Epithelial cell of proximal tubule (primary cell): ENCODE results near the gene TLK1. TPM values are rescaled to one million over a fixed set of nuclear protein-coding genes. Genes with fewer than 3 reads are reported as not detected.
"Not testable (repeated sequence)": the region's sequence is repeated elsewhere in the genome, so short reads cannot be mapped to it uniquely, and the experiment has no call there.

ENCODE experiments used
- DNase-seq: peaks from one replicate; pipeline ENCODE4 v3.0.0-alpha.2; 2011; ENCODE audit warnings: low read depth
- H3K4me3 ChIP-seq: 2 replicates; pipeline ENCODE4 v1.5.1; 2011; ENCODE audit warnings: low read depth, mild to moderate bottlenecking, low read length
- CTCF ChIP-seq: conservative IDR thresholded peaks from 2 replicates; pipeline ENCODE4 v1.5.1; 2012; ENCODE audit warnings: low read depth, mild to moderate bottlenecking, low read length
- total RNA-seq: library from RNA; depleted of rRNA; stranded (reverse); fragments of >200 nt; gene quantifications from 2 replicates; pipeline ENCODE4 v1.2.3, GENCODE V29; 2015

Gene TLK1
- total RNA-seq, 1 donor from 2014 or later = 10.7 TPM

DNA sequence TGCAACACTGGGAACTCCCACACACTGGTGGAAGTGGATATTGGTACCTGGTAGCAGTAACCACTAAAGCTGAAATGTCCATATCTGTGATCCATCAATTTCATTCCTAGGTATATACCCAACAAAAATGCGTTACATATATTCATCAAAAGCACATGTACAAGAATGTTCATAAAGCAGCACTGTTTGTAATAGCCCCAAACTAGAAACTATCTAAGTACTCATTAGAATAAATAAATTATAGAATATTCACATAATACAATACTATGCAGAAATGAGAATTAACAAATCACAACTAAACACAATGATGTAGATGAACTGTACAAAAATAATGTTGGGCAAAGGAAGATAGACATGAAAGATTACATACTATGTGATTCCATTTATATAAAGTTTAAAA is 11.1 kb upstream of the TLK1 start:
- TF ChIP-seq CTCF = no peak
- DNase-seq = no peak
- H3K4me3 ChIP-seq = no peak overlapping the region

- no peak for TF ChIP-seq CTCF
- no peak overlapping the region for H3K4me3 ChIP-seq
- DNase-seq = no peak
Observed at GRCh38 chr2:171169839-171170238, 9.1 kb upstream of the TLK1 start.

GRCh38 chr2:171169333-171169732 is 8.6 kb upstream of the TLK1 start:
- DNase-seq = no peak
- no peak overlapping the region for H3K4me3 ChIP-seq
- TF ChIP-seq CTCF = no peak

- TF ChIP-seq CTCF = no peak
- no peak overlapping the region for H3K4me3 ChIP-seq
- DNase-seq = no peak
Observed at GRCh38 chr2:171167352-171167997, 6.8 kb upstream of the TLK1 start.

DNA sequence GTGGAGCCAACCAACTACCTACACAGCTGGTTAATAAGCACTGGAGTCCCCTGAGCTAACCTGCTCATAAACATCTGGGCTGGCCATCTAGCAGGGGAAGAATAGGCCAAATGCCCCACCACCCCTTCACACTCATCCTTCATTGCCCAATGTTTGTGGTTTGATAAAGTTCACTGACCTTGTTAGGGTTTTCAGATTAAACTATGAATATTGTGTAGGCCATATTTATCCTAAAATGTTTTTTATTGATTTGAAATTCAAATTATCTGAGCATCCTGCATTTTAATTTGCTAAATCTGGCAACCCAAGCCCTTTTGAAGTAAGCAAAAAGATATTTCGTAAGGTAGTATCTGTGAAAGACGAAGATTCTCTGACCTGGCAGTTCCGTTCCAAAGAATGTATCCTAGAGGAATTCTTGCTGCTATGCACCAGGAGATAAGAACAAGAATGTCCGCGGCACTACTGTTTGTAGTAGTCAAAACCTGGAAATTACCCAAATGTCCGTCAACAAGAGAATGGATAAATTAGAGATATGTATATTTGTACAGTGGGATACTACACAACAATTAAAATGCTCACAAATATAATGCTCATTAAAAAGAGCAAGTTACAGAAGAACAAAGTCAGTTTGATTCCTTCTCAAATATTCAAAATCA is 5.8 kb upstream of the TLK1 start:
- TF ChIP-seq CTCF = no peak
- H3K4me3 ChIP-seq = no peak overlapping the region
- DNase-seq = no peak

GRCh38 chr2:171165967-171166327 is 5.3 kb upstream of the TLK1 start:
- no peak for TF ChIP-seq CTCF
- H3K4me3 ChIP-seq = no peak overlapping the region
- no peak for DNase-seq

- DNase-seq = no peak
- no peak for TF ChIP-seq CTCF
- H3K4me3 ChIP-seq = no peak overlapping the region
Observed at GRCh38 chr2:171163261-171163660, 2.6 kb upstream of the TLK1 start.

GRCh38 chr2:171162522-171163197 is 2.0 kb upstream of the TLK1 start:
- DNase-seq, H3K4me3 ChIP-seq: not testable (repeated sequence)
